LNCAP (cell line): Measurements from ENCODE around the gene CACNA1G.

ENCODE experiments used
- TF ChIP-seq, protein P1 (sequence below): fragments of 450-650 bp; IDR thresholded peaks from 2 replicates; pipeline ENCODE4 v1.5.1; 2017; ENCODE audit warnings: mild to moderate bottlenecking

The CACNA1G gene

DNA sequence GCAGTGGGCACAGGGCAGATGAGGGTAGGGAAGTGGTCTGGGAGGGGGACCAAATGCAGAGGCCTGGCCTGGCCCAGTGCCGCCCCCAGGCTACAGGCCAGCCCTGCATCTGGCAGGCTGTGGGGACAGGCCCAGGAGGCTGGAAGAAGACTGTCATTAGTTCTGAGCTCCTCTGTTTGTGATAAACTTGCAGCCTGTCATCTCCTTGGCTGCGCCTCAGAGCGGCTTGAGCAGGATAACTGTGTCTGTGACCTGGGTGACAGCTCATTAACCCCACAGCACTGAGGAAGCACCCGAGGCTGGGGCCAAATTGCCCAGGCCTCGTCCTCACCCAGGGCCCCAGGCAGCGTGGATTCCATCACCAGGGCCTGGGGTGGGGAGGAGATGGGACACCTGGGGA, 98.1 kb downstream of the CACNA1G start:
- TF ChIP-seq, protein P1, sequence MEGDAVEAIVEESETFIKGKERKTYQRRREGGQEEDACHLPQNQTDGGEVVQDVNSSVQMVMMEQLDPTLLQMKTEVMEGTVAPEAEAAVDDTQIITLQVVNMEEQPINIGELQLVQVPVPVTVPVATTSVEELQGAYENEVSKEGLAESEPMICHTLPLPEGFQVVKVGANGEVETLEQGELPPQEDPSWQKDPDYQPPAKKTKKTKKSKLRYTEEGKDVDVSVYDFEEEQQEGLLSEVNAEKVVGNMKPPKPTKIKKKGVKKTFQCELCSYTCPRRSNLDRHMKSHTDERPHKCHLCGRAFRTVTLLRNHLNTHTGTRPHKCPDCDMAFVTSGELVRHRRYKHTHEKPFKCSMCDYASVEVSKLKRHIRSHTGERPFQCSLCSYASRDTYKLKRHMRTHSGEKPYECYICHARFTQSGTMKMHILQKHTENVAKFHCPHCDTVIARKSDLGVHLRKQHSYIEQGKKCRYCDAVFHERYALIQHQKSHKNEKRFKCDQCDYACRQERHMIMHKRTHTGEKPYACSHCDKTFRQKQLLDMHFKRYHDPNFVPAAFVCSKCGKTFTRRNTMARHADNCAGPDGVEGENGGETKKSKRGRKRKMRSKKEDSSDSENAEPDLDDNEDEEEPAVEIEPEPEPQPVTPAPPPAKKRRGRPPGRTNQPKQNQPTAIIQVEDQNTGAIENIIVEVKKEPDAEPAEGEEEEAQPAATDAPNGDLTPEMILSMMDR, result no peak

DNA sequence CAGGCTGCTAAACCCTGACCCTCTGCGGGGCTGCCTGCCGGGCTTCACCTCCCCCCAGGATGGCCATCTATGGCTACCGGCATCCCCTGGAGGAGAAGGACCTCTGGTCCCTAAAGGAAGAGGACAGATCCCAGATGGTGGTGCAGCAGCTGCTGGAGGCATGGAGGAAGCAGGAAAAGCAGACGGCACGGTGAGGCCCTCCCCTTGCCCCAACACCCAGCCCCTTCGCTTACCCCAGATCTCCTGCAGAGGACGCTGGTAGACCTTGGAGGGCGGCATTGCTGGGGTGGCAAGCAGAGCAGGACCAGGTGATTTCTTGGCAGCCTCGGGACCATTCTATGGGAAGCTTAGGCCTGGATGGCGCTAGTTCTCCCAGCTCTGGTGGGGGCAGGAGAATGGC, 98.7 kb downstream of the CACNA1G start:
- TF ChIP-seq, protein P1, result no peak

DNA sequence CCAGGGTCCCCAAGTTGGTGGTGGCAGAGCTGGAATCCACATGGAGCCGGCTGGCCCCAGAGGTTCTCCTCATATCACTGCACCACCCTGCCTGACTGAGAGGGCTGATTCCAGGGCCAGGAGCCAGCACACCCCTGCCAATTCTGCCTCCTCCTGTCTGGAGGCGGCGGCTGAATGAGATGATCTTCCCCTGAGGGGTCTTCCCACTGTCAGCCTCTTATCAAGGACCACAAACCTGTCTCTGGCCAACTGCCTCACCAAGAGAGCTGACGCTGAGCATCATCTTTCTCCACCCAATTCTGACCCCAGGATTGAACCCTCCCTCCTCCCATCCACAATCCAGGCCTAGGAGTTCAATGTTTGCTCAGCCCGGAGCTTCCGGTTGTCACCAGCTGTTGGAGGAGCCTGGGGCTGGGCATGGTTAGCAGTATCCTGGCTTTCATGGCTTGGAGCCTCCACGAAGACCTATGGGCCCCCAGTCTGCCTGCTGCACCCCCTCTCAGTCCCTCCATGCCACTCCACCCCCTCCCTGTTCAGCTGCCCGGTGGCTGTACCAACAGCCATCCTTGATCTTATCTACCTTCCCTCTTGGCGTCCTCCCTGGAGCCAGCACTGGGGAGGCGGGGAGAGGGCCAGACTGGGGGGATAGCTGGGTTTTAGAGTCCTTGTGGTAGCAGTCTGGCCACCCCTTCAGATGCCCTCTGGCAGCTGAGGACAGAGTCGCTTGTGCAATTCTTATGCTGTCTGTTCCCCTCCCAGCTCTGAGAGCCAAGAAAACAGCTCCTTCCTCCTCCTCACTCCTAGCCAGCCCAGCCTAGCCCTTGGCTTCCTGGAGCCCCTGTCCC, 99.7 kb downstream of the CACNA1G start:
- TF ChIP-seq, protein P1, result no peak

DNA sequence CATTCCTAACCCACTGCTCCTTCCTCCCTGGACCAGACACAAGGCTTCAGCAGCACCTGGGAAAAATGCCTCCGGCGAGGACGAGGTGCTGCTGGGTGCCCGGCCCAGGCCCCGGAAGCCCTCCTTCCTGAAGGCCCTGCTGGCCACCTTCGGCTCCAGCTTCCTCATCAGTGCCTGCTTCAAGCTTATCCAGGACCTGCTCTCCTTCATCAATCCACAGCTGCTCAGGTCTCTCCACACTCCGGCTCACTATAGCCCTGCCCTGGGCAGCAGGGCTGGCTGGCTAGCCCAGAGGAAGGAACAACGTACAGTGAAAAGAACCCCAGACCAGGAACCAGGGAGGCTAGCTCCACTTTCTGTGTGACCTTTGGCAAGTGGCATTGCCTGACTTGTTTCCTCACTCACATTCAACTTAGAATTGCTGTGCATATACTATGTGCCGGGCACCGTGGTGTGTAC, 100.4 kb downstream of the CACNA1G start:
- TF ChIP-seq, protein P1, result no peak

DNA sequence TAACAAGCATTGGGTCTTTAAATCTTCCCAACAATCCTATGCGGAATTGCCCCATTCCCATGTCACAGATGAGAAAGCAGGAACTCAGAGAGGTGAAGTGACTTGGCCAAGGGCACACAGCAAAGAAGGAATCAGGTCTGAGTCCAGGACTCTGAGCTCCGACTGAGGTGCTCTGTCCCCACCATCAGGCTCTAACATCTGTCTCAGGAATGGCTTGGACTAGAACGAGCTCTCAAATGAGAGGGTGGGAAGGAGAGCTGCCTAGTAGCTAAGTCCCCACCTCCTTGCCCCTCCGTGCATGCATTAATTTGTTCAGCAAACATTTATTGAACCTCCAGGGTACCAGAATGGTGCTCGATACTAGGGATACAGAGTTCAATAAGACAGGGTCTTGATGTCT, 100.8 kb downstream of the CACNA1G start:
- TF ChIP-seq, protein P1, result no peak

DNA sequence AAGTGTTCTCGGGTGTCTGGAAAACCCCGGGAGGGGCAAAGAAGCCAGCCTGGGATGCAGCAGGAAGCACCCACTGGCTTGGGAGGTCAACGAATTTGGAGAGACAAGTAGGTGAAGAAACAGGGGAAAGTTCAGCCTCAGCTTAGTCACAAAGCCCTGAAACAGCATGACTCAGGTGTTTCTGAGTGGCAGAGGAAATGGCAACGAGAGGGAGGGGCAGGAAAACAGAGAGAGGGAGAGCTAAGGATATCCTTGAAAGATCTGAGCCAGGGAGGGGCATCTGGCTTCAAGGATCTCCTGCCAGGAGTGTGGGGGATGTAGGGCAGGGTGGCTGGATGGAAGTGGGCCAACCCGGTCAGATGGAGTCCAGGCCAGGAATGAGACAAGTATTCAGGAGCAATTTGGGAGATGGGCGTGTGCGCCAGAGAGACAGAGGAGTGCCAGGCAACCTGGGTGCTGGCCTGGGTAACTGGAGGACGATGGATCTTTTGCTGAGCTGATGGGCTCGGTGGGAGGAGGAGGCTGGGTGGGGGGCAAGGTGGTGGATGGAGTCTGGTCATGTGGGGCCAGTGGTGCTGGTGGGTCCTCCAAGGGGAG, 101.4 kb downstream of the CACNA1G start:
- TF ChIP-seq, protein P1, result no peak

DNA sequence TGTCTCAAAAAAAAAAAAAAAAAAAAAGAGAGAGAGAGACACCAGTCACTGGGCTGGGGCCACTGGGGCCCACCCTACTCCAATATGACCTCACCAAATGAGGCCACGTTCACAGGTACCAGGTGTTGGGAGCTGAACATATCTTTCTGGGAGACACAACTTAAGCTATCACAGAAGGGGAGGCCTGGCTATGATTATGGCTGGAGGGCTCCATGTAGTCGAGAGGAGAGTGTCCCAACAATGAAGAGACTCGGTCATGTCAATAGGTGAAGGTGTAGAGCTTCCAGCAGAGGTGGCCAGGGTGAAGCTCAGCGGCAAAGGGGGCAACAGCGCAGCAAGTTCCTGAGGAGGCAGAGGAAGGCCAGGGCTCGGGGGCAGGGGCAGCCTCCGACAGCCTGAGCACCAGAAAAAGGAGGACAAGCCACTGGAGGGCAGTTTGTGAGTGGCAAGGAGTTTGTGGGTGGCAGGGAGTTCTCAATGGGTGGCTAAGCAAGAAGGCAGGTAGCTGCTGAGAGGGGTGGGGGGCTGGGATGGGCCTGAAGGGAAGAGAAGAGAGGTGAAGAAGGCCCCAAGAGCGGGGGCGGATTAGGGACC, 102.2 kb downstream of the CACNA1G start:
- TF ChIP-seq, protein P1, result no peak
